Measurements from ENCODE around the gene USP17L15.
A peak's percentile ranks its signal among the peaks of the same experiment; 100 is the strongest.
"Not testable (repeated sequence)": the region's sequence is repeated elsewhere in the genome, so short reads cannot be mapped to it uniquely, and the experiment has no call there.

The USP17L15 gene, protein sequence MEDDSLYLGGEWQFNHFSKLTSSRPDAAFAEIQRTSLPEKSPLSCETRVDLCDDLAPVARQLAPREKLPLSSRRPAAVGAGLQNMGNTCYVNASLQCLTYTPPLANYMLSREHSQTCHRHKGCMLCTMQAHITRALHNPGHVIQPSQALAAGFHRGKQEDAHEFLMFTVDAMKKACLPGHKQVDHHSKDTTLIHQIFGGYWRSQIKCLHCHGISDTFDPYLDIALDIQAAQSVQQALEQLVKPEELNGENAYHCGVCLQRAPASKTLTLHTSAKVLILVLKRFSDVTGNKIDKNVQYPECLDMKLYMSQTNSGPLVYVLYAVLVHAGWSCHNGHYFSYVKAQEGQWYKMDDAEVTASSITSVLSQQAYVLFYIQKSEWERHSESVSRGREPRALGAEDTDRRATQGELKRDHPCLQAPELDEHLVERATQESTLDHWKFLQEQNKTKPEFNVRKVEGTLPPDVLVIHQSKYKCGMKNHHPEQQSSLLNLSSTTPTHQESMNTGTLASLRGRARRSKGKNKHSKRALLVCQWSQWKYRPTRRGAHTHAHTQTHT

DNA sequence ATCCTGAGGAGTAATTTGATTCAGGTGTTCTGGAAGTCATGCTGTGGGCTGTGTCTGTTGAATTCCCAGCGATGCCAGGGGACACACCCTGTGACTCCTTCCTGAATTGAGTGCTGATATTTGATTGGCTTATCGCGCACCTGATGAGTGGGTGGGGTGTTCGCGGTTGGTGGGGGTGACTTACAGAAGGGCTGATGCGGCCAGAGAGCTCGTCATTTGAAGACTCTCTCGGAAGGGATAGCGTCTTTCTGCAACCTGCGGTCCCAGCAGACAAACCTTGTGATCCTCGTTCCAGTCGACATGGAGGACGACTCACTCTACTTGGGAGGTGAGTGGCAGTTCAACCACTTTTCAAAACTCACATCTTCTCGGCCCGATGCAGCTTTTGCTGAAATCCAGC is at the start of gene USP17L15:
Gene USP17L15 (plus strand): TSS at position 301 of the 400 bp plus-strand sequence. CDS start 0 bp downstream, at position 301.
- DNase-seq (ENCODE audit: low read depth) = not testable (repeated sequence)

DNA sequence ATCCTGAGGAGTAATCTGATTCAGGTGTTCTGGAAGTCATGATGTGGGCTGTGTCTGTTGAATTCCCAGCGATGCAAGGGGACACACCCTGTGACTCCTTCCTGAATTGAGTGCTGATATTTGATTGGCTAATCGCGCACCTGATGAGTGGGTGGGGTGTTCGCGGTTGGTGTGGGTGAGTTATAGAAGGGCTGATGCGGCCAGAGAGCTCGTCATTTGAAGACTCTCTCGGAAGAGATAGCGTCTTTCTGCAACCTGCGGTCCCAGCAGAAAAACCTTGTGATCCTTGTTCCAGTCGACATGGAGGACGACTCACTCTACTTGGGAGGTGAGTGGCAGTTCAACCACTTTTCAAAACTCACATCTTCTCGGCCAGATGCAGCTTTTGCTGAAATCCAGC is 23.8 kb upstream of the USP17L15 start, which contains the start of gene USP17L10:
Gene USP17L10 (plus strand): TSS at position 301 of the 400 bp plus-strand sequence. CDS start 0 bp downstream, at position 301.
- DNase-seq (ENCODE audit: low read depth) = not testable (repeated sequence)

DNA sequence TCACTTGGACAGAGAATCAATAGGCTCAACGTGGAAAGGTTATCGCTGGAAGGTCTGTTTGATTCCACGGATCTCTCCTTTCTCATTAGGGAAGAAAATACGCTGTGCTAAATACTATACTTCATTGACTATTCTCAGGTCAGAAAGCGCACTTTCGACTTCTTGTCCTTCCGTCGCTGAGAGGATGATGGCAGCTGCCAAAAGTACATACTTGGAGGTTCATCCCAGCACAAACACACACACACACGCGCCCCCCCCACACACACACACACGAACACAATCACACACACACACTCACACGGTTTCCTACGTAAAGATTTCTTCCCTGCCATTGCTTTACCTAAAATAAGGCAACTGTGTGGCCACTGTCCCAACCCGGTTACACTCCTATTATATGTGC is 19.5 kb upstream of the USP17L15 start:
- DNase-seq (ENCODE audit: low read depth) = not testable (repeated sequence)

DNA sequence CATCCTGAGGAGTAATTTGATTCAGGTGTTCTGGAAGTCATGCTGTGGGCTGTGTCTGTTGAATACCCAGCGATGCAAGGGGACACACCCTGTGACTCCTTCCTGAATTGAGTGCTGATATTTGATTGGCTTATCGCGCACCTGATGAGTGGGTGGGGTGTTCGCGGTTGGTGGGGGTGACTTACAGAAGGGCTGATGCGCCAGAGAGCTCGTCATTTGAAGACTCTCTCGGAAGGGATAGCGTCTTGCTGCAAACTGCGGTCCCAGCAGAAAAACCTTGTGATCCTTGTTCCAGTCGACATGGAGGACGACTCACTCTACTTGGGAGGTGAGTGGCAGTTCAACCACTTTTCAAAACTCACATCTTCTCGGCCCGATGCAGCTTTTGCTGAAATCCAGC is 19.1 kb upstream of the USP17L15 start, which contains the start of gene USP17L11:
Gene USP17L11 (plus strand): TSS at position 301 of the 400 bp plus-strand sequence. CDS start 0 bp downstream, at position 301.
- DNase-seq (ENCODE audit: low read depth) = not testable (repeated sequence)

DNA sequence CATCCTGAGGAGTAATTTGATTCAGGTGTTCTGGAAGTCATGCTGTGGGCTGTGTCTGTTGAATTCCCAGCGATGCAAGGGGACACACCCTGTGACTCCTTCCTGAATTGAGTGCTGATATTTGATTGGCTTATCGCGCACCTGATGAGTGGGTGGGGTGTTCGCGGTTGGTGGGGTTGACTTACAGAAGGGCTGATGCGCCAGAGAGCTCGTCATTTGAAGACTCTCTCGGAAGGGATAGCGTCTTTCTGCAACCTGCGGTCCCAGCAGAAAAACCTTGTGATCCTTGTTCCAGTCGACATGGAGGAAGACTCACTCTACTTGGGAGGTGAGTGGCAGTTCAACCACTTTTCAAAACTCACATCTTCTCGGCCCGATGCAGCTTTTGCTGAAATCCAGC is 14.3 kb upstream of the USP17L15 start, which contains the start of gene USP17L12:
Gene USP17L12 (plus strand): TSS at position 301 of the 400 bp plus-strand sequence. CDS start 0 bp downstream, at position 301.
- not testable (repeated sequence) for DNase-seq (ENCODE audit: low read depth)

DNA sequence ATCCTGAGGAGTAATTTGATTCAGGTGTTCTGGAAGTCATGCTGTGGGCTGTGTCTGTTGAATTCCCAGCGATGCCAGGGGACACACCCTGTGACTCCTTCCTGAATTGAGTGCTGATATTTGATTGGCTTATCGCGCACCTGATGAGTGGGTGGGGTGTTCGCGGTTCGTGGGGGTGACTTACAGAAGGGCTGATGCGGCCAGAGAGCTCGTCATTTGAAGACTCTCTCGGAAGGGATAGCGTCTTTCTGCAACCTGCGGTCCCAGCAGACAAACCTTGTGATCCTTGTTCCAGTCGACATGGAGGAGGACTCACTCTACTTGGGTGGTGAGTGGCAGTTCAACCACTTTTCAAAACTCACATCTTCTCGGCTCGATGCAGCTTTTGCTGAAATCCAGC is 9.6 kb upstream of the USP17L15 start, which contains the start of gene USP17L13:
Gene USP17L13 (plus strand): TSS at position 301 of the 400 bp plus-strand sequence. CDS start 0 bp downstream, at position 301.
- not testable (repeated sequence) for DNase-seq (ENCODE audit: low read depth)

DNA sequence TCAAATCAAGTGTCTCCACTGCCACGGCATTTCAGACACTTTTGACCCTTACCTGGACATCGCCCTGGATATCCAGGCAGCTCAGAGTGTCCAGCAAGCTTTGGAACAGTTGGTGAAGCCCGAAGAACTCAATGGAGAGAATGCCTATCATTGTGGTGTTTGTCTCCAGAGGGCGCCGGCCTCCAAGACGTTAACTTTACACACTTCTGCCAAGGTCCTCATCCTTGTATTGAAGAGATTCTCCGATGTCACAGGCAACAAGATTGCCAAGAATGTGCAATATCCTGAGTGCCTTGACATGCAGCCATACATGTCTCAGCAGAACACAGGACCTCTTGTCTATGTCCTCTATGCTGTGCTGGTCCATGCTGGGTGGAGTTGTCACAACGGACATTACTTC is 3.9 kb upstream of the USP17L15 start:
- not testable (repeated sequence) for DNase-seq (ENCODE audit: low read depth)

DNA sequence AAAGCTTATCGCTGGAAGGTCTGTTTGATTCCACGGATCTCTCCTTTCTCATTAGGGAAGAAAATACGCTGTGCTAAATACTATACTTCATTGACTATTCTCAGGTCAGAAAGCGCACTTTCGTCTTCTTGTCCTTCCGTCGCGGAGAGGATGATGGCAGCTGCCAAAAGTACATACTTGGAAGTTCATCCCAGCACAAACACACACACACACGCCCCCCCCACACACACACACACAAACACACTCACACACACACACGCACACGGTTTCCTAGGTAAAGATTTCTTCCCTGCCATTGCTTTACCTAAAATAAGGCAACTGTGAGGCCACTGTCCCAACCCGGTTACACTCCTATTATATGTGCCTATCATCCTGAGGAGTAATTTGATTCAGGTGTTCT is 4.3 kb downstream of the USP17L15 start:
- not testable (repeated sequence) for DNase-seq (ENCODE audit: low read depth)

DNA sequence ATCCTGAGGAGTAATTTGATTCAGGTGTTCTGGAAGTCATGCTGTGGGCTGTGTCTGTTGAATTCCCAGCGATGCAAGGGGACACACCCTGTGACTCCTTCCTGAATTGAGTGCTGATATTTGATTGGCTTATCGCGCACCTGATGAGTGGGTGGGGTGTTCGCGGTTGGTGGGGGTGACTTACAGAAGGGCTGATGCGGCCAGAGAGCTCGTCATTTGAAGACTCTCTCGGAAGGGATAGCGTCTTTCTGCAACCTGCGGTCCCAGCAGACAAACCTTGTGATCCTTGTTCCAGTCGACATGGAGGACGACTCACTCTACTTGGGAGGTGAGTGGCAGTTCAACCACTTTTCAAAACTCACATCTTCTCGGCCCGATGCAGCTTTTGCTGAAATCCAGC is 9.4 kb downstream of the USP17L15 start, which contains the start of gene USP17L17:
Gene USP17L17 (plus strand): TSS at position 301 of the 400 bp plus-strand sequence. CDS start 0 bp downstream, at position 301.
- DNase-seq (ENCODE audit: low read depth) = not testable (repeated sequence)

DNA sequence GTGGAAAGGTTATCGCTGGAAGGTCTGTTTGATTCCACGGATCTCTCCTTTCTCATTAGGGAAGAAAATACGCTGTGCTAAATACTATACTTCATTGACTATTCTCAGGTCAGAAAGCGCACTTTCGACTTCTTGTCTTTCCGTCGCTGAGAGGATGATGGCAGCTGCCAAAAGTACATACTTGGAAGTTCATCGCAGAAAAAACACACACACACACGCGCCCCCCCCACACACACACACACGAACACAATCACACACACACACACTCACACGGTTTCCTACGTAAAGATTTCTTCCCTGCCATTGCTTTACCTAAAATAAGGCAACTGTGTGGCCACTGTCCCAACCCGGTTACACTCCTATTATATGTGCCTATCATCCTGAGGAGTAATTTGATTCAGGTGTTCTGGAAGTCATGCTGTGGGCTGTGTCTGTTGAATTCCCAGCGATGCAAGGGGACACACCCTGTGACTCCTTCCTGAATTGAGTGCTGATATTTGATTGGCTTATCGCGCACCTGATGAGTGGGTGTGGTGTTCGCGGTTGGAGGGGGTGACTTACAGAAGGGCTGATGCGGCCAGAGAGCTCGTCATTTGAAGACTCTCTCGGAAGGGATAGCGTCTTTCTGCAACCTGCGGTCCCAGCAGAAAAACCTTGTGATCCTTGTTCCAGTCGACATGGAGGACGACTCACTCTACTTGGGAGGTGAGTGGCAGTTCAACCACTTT is 13.9 kb downstream of the USP17L15 start, which contains the start of gene USP17L18:
Gene USP17L18 (plus strand): TSS at position 678 of the 728 bp plus-strand sequence. CDS start 0 bp downstream, at position 678.
- not testable (repeated sequence) for DNase-seq (ENCODE audit: low read depth)

DNA sequence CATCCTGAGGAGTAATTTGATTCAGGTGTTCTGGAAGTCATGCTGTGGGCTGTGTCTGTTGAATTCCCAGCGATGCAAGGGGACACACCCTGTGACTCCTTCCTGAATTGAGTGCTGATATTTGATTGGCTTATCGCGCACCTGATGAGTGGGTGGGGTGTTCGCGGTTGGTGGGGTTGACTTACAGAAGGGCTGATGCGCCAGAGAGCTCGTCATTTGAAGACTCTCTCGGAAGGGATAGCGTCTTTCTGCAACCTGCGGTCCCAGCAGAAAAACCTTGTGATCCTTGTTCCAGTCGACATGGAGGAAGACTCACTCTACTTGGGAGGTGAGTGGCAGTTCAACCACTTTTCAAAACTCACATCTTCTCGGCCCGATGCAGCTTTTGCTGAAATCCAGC is 18.9 kb downstream of the USP17L15 start, which contains the start of gene USP17L19:
Gene USP17L19 (plus strand): TSS at position 301 of the 400 bp plus-strand sequence. CDS start 0 bp downstream, at position 301.
- not testable (repeated sequence) for DNase-seq (ENCODE audit: low read depth)

DNA sequence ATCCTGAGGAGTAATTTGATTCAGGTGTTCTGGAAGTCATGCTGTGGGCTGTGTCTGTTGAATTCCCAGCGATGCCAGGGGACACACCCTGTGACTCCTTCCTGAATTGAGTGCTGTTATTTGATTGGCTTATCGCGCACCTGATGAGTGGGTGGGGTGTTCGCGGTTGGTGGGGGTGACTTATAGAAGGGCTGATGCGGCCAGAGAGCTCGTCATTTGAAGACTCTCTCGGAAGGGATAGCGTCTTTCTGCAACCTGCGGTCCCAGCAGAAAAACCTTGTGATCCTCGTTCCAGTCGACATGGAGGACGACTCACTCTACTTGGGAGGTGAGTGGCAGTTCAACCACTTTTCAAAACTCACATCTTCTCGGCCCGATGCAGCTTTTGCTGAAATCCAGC is 23.6 kb downstream of the USP17L15 start, which contains the start of gene USP17L20:
Gene USP17L20 (plus strand): TSS at position 301 of the 400 bp plus-strand sequence. CDS start 0 bp downstream, at position 301.
- DNase-seq (ENCODE audit: low read depth) = not testable (repeated sequence)

DNA sequence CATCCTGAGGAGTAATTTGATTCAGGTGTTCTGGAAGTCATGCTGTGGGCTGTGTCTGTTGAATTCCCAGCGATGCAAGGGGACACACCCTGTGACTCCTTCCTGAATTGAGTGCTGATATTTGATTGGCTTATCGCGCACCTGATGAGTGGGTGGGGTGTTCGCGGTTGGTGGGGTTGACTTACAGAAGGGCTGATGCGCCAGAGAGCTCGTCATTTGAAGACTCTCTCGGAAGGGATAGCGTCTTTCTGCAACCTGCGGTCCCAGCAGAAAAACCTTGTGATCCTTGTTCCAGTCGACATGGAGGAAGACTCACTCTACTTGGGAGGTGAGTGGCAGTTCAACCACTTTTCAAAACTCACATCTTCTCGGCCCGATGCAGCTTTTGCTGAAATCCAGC is 28.4 kb downstream of the USP17L15 start, which contains the start of gene USP17L21:
Gene USP17L21 (plus strand): TSS at position 301 of the 400 bp plus-strand sequence. CDS start 0 bp downstream, at position 301.
- DNase-seq (ENCODE audit: low read depth) = not testable (repeated sequence)

DNA sequence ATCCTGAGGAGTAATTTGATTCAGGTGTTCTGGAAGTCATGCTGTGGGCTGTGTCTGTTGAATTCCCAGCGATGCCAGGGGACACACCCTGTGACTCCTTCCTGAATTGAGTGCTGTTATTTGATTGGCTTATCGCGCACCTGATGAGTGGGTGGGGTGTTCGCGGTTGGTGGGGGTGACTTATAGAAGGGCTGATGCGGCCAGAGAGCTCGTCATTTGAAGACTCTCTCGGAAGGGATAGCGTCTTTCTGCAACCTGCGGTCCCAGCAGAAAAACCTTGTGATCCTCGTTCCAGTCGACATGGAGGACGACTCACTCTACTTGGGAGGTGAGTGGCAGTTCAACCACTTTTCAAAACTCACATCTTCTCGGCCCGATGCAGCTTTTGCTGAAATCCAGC is 33.1 kb downstream of the USP17L15 start, which contains the start of gene USP17L22:
Gene USP17L22 (plus strand): TSS at position 301 of the 400 bp plus-strand sequence. CDS start 0 bp downstream, at position 301.
- DNase-seq (ENCODE audit: low read depth) = not testable (repeated sequence)

DNA sequence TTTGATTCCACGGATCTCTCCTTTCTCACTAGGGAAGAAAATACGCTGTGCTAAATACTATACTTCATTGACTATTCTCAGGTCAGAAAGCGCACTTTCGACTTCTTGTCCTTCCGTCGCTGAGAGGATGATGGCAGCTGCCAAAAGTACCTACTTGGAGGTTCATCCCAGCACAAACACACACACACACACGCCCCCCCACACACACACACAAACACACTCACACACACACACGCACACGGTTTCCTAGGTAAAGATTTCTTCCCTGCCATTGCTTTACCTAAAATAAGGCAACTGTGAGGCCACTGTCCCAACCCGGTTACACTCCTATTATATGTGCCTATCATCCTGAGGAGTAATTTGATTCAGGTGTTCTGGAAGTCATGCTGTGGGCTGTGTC is 37.5 kb downstream of the USP17L15 start:
- DNase-seq (ENCODE audit: low read depth) = peak; percentile 1
